K562 (cell line): ENCODE results near the gene PHF1. TPM values are rescaled to one million over a fixed set of nuclear protein-coding genes. Genes with fewer than 3 reads are reported as not detected.

Experiments
- MTA3 ChIP-seq: fragments of 450-650 bp; formaldehyde crosslinking; IDR thresholded peaks from 2 replicates; pipeline ENCODE4 v1.6.1; 2017; ENCODE audit warnings: mild to moderate bottlenecking, borderline replicate concordance
- RCOR1 ChIP-seq, 2 experiments: IDR thresholded peaks; 2 replicates each; pipeline ENCODE4 v1.6.1; 2012; ENCODE audit warnings: low read depth in 2 of 2, low read length in 2 of 2, borderline replicate concordance in 1 of 2, improper control_type of control experiment in 1 of 2
- REST ChIP-seq, 2 experiments: fragments of 450-650 bp; formaldehyde crosslinking in 1 of 2; IDR thresholded peaks; 2 replicates each; pipeline versions ENCODE4 v1.4.0 to v1.6.1; 2014 to 2020; ENCODE audit warnings: mild to moderate bottlenecking in 2 of 2, borderline replicate concordance in 1 of 2, low read depth in 1 of 2
- polyA plus RNA-seq, 8 experiments: library from polyadenylated mRNA; depleted of rRNA in 4 of 8; stranded (reverse) in 5 of 8; unstranded in 3 of 8; fragments of >200 nt; fragmentation: Nextera tagmentation in 2 of 8; fragmentation: Illumina TruSeq in 1 of 8; extraction: Ambion mirVana in 2 of 8; extraction: Trizol in 1 of 8; gene quantifications; 2 replicates each; pipeline versions ENCODE4 v1.2.1 to v1.2.3, GENCODE V29; 2011 to 2014; ENCODE audit warnings: inconsistent platforms in 1 of 8, missing spikeins in 1 of 8
- total RNA-seq, 7 experiments: library from RNA; depleted of rRNA in 6 of 7; stranded (reverse); fragments of >200 nt in 6 of 7; fragmentation: Illumina TruSeq in 2 of 7; extraction: Trizol in 2 of 7; gene quantifications; 2 replicates each; pipeline versions ENCODE4 v1.2.1 to v1.2.3, GENCODE V29; 2011 to 2021; ENCODE audit warnings: low replicate concordance in 1 of 7

PHF1 gene
- total and polyA plus RNA-seq, 9 of the 15 experiments (the other 6 are each of a cell fraction or from before 2014, with no cell fraction given): 3.7 to 64.2 (median 33.7) TPM

- TF ChIP-seq REST (IDR thresholded peaks at IDR 0.05; ENCODE audit: borderline replicate concordance) (0 out of 2 replicates have a peak, but pooled peaks have one; percentile 9), REST (CRISPR knock-in tag; IDR thresholded peaks at IDR 0.05; ENCODE audit: low read depth) (no peak), MTA3 (0 out of 2 replicates have a peak, but pooled peaks have one; percentile 16), RCOR1 (IDR thresholded peaks at IDR 0.05; ENCODE audit: borderline replicate concordance in 1 of 2, low read depth in 2 of 2, low read length in 2 of 2) (0 out of 4 replicates have a peak, but pooled peaks of 1 of the 2 experiments have one; percentile 14)
Observed at GRCh38 chr6:33372526-33373123, 38.2 kb upstream of the PHF1 start (continued).
